ENCODE results near the gene XCR1. TPM values are rescaled to one million over a fixed set of nuclear protein-coding genes. Genes with fewer than 3 reads are reported as not detected.

Gene XCR1
- total and polyA plus RNA-seq, 2 of the 8 experiments (the other 6 are each of a cell fraction or from before 2014, with no cell fraction given) = 0.53 TPM; not detected in 1

- Histone ChIP-seq H3K36me3 (ENCODE audit: control insufficient read depth in 2 of 4, insufficient read depth in 4 of 4, low read length in 3 of 4) (no peaks in the 10 kb centered on the region), H3K23me2 (ENCODE audit: low read depth, low read length) (no peaks in the 10 kb centered on the region), H3K9ac (replicated peaks in 1 of 4; ENCODE audit: extremely low read depth in 1 of 4, low read depth in 3 of 4, low read length in 3 of 4) (no peak overlapping the region), H2BK5ac (ENCODE audit: low read depth, low read length) (no peak overlapping the region), H3K27me3 (replicated peaks in 1 of 4; ENCODE audit: control insufficient read depth in 3 of 4, extremely low read depth in 1 of 4, insufficient read depth in 3 of 4, low read length in 3 of 4) (no peaks in the 10 kb centered on the region), H3K18ac (ENCODE audit: extremely low read depth, low read length) (no peak overlapping the region), H3K79me2 (ENCODE audit: control insufficient read depth in 1 of 2, insufficient read depth in 2 of 2, low read length in 2 of 2) (no peaks in the 10 kb centered on the region), H2AFZ (ENCODE audit: low read length) (no peak overlapping the region), H3K4me1 (replicated peaks in 1 of 4; ENCODE audit: control insufficient read depth in 3 of 4, insufficient read depth in 4 of 4, low read length in 3 of 4) (peaks cover 0 to 4% (median under 1%) of the 10 kb centered on the region in 4 experiments; a peak in 2 of 7 replicates), H2AK5ac (ENCODE audit: low read depth, low read length) (no peak overlapping the region), H3K27ac (ENCODE audit: low read depth, low read length) (no peak overlapping the region), H4K8ac (ENCODE audit: extremely low read depth, insufficient read depth, low read length) (no peak overlapping the region), H3K14ac (ENCODE audit: insufficient read length) (no peak overlapping the region), H2BK12ac (ENCODE audit: low read depth, low read length) (no peak overlapping the region), H2BK15ac (ENCODE audit: low read length) (no peak overlapping the region), H3K79me1 (ENCODE audit: low read depth, low read length) (no peaks in the 10 kb centered on the region), H4K20me1 (replicated peaks in 1 of 2; ENCODE audit: control insufficient read depth in 1 of 2, insufficient read depth in 2 of 2, low read length in 2 of 2) (no peaks in the 10 kb centered on the region), H4K91ac (replicated peaks; ENCODE audit: insufficient read length, low read length) (no peak overlapping the region), H3K4ac (replicated peaks; ENCODE audit: insufficient read length, low read depth, low read length) (no peak overlapping the region), H3K23ac (ENCODE audit: insufficient read length) (no peak overlapping the region), H3K4me3 (ENCODE audit: extremely low read depth in 1 of 4, insufficient read depth in 2 of 4, low read depth in 3 of 4, low read length in 4 of 4) (no peak overlapping the region), H2BK20ac (ENCODE audit: low read length) (no peak overlapping the region), H3K56ac (replicated peaks; ENCODE audit: insufficient read length, low read depth, low read length) (no peak overlapping the region), H3K9me3 (ENCODE audit: insufficient read depth in 2 of 2, low read depth in 1 of 2, low read length in 1 of 2) (no peaks in the 10 kb centered on the region), H2BK120ac (replicated peaks; ENCODE audit: low read depth, low read length) (no peak overlapping the region), H4K5ac (ENCODE audit: insufficient read length, low read depth, low read length) (no peak overlapping the region), H3K4me2 (ENCODE audit: insufficient read depth in 1 of 2, low read depth in 2 of 2, low read length in 2 of 2) (no peak overlapping the region)
- no peak for TF ChIP-seq POLR2A (IDR thresholded peaks at IDR 0.05; ENCODE audit: control extremely low read depth in 1 of 2, low read depth in 2 of 2, low read length in 2 of 2)
- 0 out of 2 replicates have a peak, but pooled peaks have one; percentile 34 for TF ChIP-seq SP1 (IDR thresholded peaks at IDR 0.05; ENCODE audit: low read depth, low read length)
- POLR2A ChIA-PET (ENCODE audit: partially characterized antibody) = no interaction called here
- DNase-seq (ENCODE audit: low read depth in 1 of 2, low spot score in 2 of 2) (no peak), FAIRE-seq (no peak)
- CTCF ChIA-PET (ENCODE audit: partially characterized antibody) = no interaction called here
Observed at GRCh38 chr3:46007280-46007679, 20.0 kb downstream of the XCR1 start.

Measured in H1 (cell line).